Vagina (tissue), 2 donors: ENCODE data around the gene LZIC.
"Not testable (repeated sequence)": the region's sequence is repeated elsewhere in the genome, so short reads cannot be mapped to it uniquely, and the experiment has no call there.

Experiments used
- CTCF ChIP-seq, 3 experiments: fragments of 450-650 bp in 2 of 3; fragments of 200-600 bp in 1 of 3; sonication (generic) in 1 of 3; IDR thresholded peaks; one replicate each; pipeline ENCODE4 v1.5.1; 2017 to 2019; ENCODE audit warnings: antibody characterized with exemption in 3 of 3, mild to moderate bottlenecking in 2 of 3, moderate library complexity in 2 of 3
- POLR2A ChIP-seq, 2 donors: fragments of 450-650 bp; IDR thresholded peaks; one replicate each; pipeline ENCODE4 v1.6.1; 2017; ENCODE audit warnings: antibody characterized with exemption in 2 of 2, mild to moderate bottlenecking in 2 of 2, moderate library complexity in 2 of 2
- POLR2AphosphoS5 ChIP-seq, 2 donors: sonication (generic); formaldehyde crosslinking; IDR thresholded peaks; one replicate each; pipeline ENCODE4 v1.9.0; 2017; ENCODE audit warnings: antibody characterized with exemption in 2 of 2, mild to moderate bottlenecking in 2 of 2, low read depth in 1 of 2; ENCODE audit not compliant: insufficient read depth in 1 of 2

- TF ChIP-seq CTCF (IDR thresholded peaks at IDR 0.05); POLR2A (IDR thresholded peaks at IDR 0.05); POLR2AphosphoS5 (IDR thresholded peaks at IDR 0.05; ENCODE audit: insufficient read depth in 1 of 2, low read depth in 1 of 2): not testable (repeated sequence)
Observed at GRCh38 chr1:9917495-9917894, 25.7 kb downstream of the LZIC start.
